Esophagus muscularis mucosa (tissue), 4 donors: ENCODE measurements around the gene SRSF3. TPM values are rescaled to one million over a fixed set of nuclear protein-coding genes. Genes with fewer than 3 reads are reported as not detected.
A peak's percentile ranks its signal among the peaks of the same experiment; 100 is the strongest.
"Not testable (repeated sequence)": the region's sequence is repeated elsewhere in the genome, so short reads cannot be mapped to it uniquely, and the experiment has no call there.

Experiments used
- DNase-seq: peaks from one replicate; pipeline ENCODE4 v3.0.0-alpha.2; 2017; ENCODE audit errors: extremely low spot score
- H3K27ac ChIP-seq, 4 donors: fragments of 200-600 bp; sonication (generic); replicated peaks in 1 of 4; 1 replicate in 3 of 4; 2 replicates in 1 of 4; pipeline ENCODE4 v1.5.1; 2016 to 2019; ENCODE audit warnings: mild to moderate bottlenecking in 1 of 4
- H3K27me3 ChIP-seq, 4 donors: fragments of 200-600 bp; sonication (generic); one replicate each; pipeline versions ENCODE4 v1.5.1 to v1.6.0; 2016 to 2019
- H3K36me3 ChIP-seq, 4 donors: fragments of 200-600 bp; sonication (generic); one replicate each; pipeline ENCODE4 v1.5.1; 2016 to 2019
- H3K4me1 ChIP-seq, 4 donors: fragments of 200-600 bp; sonication (generic); one replicate each; pipeline ENCODE4 v1.5.1; 2016 to 2019
- H3K4me3 ChIP-seq, 4 donors: fragments of 200-600 bp; sonication (generic); 1 replicate in 2 of 4; 2 replicates in 2 of 4; pipeline ENCODE4 v1.5.1; 2016 to 2019; ENCODE audit warnings: mild to moderate bottlenecking in 4 of 4, moderate library complexity in 1 of 4
- H3K9me3 ChIP-seq, 4 donors: fragments of 200-600 bp; sonication (generic); 1 replicate in 3 of 4; 2 replicates in 1 of 4; pipeline ENCODE4 v1.5.1; 2016 to 2019
- CTCF ChIP-seq, 3 experiments: fragments of 200-600 bp in 2 of 3; fragments of 450-650 bp in 1 of 3; sonication (generic) in 2 of 3; IDR thresholded peaks; one replicate each; pipeline ENCODE4 v1.5.1; 2017 to 2019; ENCODE audit warnings: antibody characterized with exemption in 3 of 3, mild to moderate bottlenecking in 2 of 3, moderate library complexity in 1 of 3
- EP300 ChIP-seq: sonication (generic); formaldehyde crosslinking; IDR thresholded peaks from one replicate; pipeline ENCODE4 v1.6.1; 2017; ENCODE audit warnings: antibody characterized with exemption
- POLR2A ChIP-seq: fragments of 450-650 bp; IDR thresholded peaks from one replicate; pipeline ENCODE4 v1.6.1; 2017; ENCODE audit warnings: antibody characterized with exemption, moderate library complexity, mild to moderate bottlenecking, low read depth
- POLR2AphosphoS5 ChIP-seq, 2 donors: sonication (generic); formaldehyde crosslinking; IDR thresholded peaks; one replicate each; pipeline ENCODE4 v1.6.1; 2017; ENCODE audit warnings: antibody characterized with exemption in 2 of 2
- WGBS: methylation state at CpG from one replicate; pipeline ENCODE4 v1.1.5; 2018; 5-methylcytosine and 5-hydroxymethylcytosine counted together
- intact Hi-C: fragments of 100-400 bp; cut with DNase I; formaldehyde crosslinking; loops from one replicate; pipeline ENCODE4 v1.15.1; 2023
- total RNA-seq, 4 donors: library from RNA; depleted of rRNA; stranded (reverse); fragments of >200 nt; gene quantifications; one replicate each; pipeline versions ENCODE4 v1.1.0 to v1.2.1, GENCODE V29; 2016

The SRSF3 gene
- total RNA-seq, 4 donors from 2014 or later, result 149 to 226 (median 180) TPM

- Histone ChIP-seq H3K4me3 (no peak overlapping the region), H3K4me1 (peaks cover 88 to 100% (median 99%) of the 10 kb centered on the region in 4 donors), H3K36me3 (peaks cover 73 to 99% (median 86%) of the 10 kb centered on the region in 4 donors), H3K9me3 (no peaks in the 10 kb centered on the region), H3K27ac (peak overlapping the region in 1 of 4 donors; percentile 3), H3K27me3 (no peaks in the 10 kb centered on the region)
- intact Hi-C loops, result no loop called here
- 64% methylated on average over 3 of the region's 3 CpGs for WGBS
- TF ChIP-seq POLR2AphosphoS5 (IDR thresholded peaks at IDR 0.05), result no peak
- TF ChIP-seq CTCF (IDR thresholded peaks at IDR 0.05), result no peak
- no peak for TF ChIP-seq EP300
- no peak for TF ChIP-seq POLR2A
- DNase-seq, result no peak
These were observed 9.3 kb downstream of the SRSF3 start for GRCh38 chr6:36603222-36604089.

GRCh38 chr6:36604090-36605060 lies 10.2 kb downstream of the SRSF3 start:
- H3K4me1 ChIP-seq, result peaks cover 87 to 100% (median 99%) of the 10 kb centered on the region in 4 donors
- intact Hi-C loops, result no loop called here
- H3K36me3 ChIP-seq, result peaks cover 64 to 96% (median 84%) of the 10 kb centered on the region in 4 donors
- no peak overlapping the region for H3K4me3 ChIP-seq
- TF ChIP-seq POLR2AphosphoS5 (IDR thresholded peaks at IDR 0.05) (no peak), CTCF (IDR thresholded peaks at IDR 0.05) (no peak), POLR2A (no peak), EP300 (no peak)
- no peaks in the 10 kb centered on the region for H3K9me3 ChIP-seq
- peak overlapping the region; percentile 50 to 72 (median 60) for H3K27ac ChIP-seq
- no peaks in the 10 kb centered on the region for H3K27me3 ChIP-seq
- DNase-seq, result no peak
- 84% methylated on average over 6 of the region's 6 CpGs for WGBS

GRCh38 chr6:36605143-36605542 lies 11.0 kb downstream of the SRSF3 start:
- H3K36me3 ChIP-seq, result peaks cover 56 to 95% (median 79%) of the 10 kb centered on the region in 4 donors
- H3K9me3 ChIP-seq, result no peaks in the 10 kb centered on the region
- WGBS, result 77% methylated on average over 5 of the region's 5 CpGs
- H3K4me1 ChIP-seq, result peaks cover 80 to 99% (median 93%) of the 10 kb centered on the region in 4 donors
- intact Hi-C loops, result no loop called here
- no peak overlapping the region for H3K4me3 ChIP-seq
- TF ChIP-seq POLR2A (no peak), POLR2AphosphoS5 (IDR thresholded peaks at IDR 0.05) (no peak), CTCF (IDR thresholded peaks at IDR 0.05) (no peak)
- H3K27me3 ChIP-seq, result no peaks in the 10 kb centered on the region
- no peak for DNase-seq
- peak overlapping the region; percentile 50 to 72 (median 60) for H3K27ac ChIP-seq

- no peaks in the 10 kb centered on the region for H3K27me3 ChIP-seq
- peaks cover 50 to 89% (median 75%) of the 10 kb centered on the region in 4 donors for H3K36me3 ChIP-seq
- no peak for DNase-seq
- peaks cover 73 to 97% (median 86%) of the 10 kb centered on the region in 4 donors for H3K4me1 ChIP-seq
- WGBS, result 69% methylated on average over 7 of the region's 7 CpGs
- peak overlapping the region; percentile 50 to 72 (median 60) for H3K27ac ChIP-seq
- no peak for TF ChIP-seq POLR2A
- no peak for TF ChIP-seq EP300
- no peak for TF ChIP-seq POLR2AphosphoS5 (IDR thresholded peaks at IDR 0.05)
- TF ChIP-seq CTCF (IDR thresholded peaks at IDR 0.05), result peak in 1 of 3 experiments; percentile 26
- intact Hi-C loops, result no loop called here
- no peak overlapping the region for H3K4me3 ChIP-seq
- no peaks in the 10 kb centered on the region for H3K9me3 ChIP-seq
These were observed 11.6 kb downstream of the SRSF3 start for GRCh38 chr6:36605560-36606391.

GRCh38 chr6:36607305-36607682 lies 13.1 kb downstream of the SRSF3 start:
- peak overlapping the region; percentile 50 to 72 (median 60) for H3K27ac ChIP-seq
- H3K9me3 ChIP-seq, H3K4me3 ChIP-seq, H3K27me3 ChIP-seq, intact Hi-C loops, DNase-seq: not testable (repeated sequence)
- H3K36me3 ChIP-seq, result peaks cover 40 to 85% (median 75%) of the 10 kb centered on the region in 4 donors
- 86% methylated on average over 8 of the region's 8 CpGs for whole genome bisulfite sequencing
- peaks cover 59 to 84% (median 71%) of the 10 kb centered on the region in 4 donors for H3K4me1 ChIP-seq
